Measurements from ENCODE around the gene SSBP2. TPM values are rescaled to one million over a fixed set of nuclear protein-coding genes. Genes with fewer than 3 reads are reported as not detected.
A peak's percentile ranks its signal among the peaks of the same experiment; 100 is the strongest.

Gene SSBP2
- 47.9 to 61.4 TPM (median 52.0 TPM) in 3 replicates for total RNA-seq
- long read RNA-seq, full-length matches to known transcripts, result 52 of 73 reads
- long read RNA-seq, partial matches to known transcripts, result 4 of 73 reads
- long read RNA-seq, other reads (novel, unspliced or antisense), result 17 of 73 reads

GRCh38 chr5:81751009-81751835 lies at the start of gene SSBP2:
Gene SSBP2 (minus strand): TSS chr5:81751097. CDS start chr5:81751042, 55 bp downstream.
- no peaks in the 10 kb centered on the region for H3K36me3 Mint-ChIP-seq (ENCODE audit: low read depth)
- no peak for TF ChIP-seq CTCF (IDR thresholded peaks at IDR 0.05)
- DNase-seq (ENCODE audit: low spot score), result peak; percentile 99
- no peaks in the 10 kb centered on the region for H3K27me3 Mint-ChIP-seq (ENCODE audit: low read depth)
- H3K4me3 Mint-ChIP-seq (ENCODE audit: unreplicated experiment), result peak within 1 kb of the TSS; percentile 87
- peaks cover 58% of the 10 kb centered on the region for H3K4me1 Mint-ChIP-seq (ENCODE audit: low read depth)
- peak within 1 kb of the TSS; percentile 97 for H3K27ac Mint-ChIP-seq (ENCODE audit: unreplicated experiment)
- H3K9me3 Mint-ChIP-seq (ENCODE audit: low read depth), result no peaks in the 10 kb centered on the region

- no peaks in the 10 kb centered on the region for H3K36me3 Mint-ChIP-seq (ENCODE audit: low read depth)
- no peak for DNase-seq (ENCODE audit: low spot score)
- peaks cover 28% of the 10 kb centered on the region for H3K4me1 Mint-ChIP-seq (ENCODE audit: low read depth)
- H3K27me3 Mint-ChIP-seq (ENCODE audit: low read depth), result no peaks in the 10 kb centered on the region
- no peak overlapping the region for H3K4me3 Mint-ChIP-seq (ENCODE audit: unreplicated experiment)
- H3K9me3 Mint-ChIP-seq (ENCODE audit: low read depth), result no peaks in the 10 kb centered on the region
- no peak overlapping the region for H3K27ac Mint-ChIP-seq (ENCODE audit: unreplicated experiment)
- no peak for TF ChIP-seq CTCF (IDR thresholded peaks at IDR 0.05)
These were observed 44.8 kb upstream of the SSBP2 start for GRCh38 chr5:81795666-81796065.

GRCh38 chr5:81794226-81794625 lies 43.3 kb upstream of the SSBP2 start:
- H3K27ac Mint-ChIP-seq (ENCODE audit: unreplicated experiment), result peak overlapping the region; percentile 17
- no peak for DNase-seq (ENCODE audit: low spot score)

GRCh38 chr5:81790336-81790735 lies 39.4 kb upstream of the SSBP2 start:
- no peaks in the 10 kb centered on the region for H3K36me3 Mint-ChIP-seq (ENCODE audit: low read depth)
- TF ChIP-seq CTCF (IDR thresholded peaks at IDR 0.05), result no peak
- H3K27me3 Mint-ChIP-seq (ENCODE audit: low read depth), result no peaks in the 10 kb centered on the region
- peaks cover 30% of the 10 kb centered on the region for H3K4me1 Mint-ChIP-seq (ENCODE audit: low read depth)
- H3K27ac Mint-ChIP-seq (ENCODE audit: unreplicated experiment), result no peak overlapping the region
- no peak for DNase-seq (ENCODE audit: low spot score)
- H3K4me3 Mint-ChIP-seq (ENCODE audit: unreplicated experiment), result no peak overlapping the region
- no peaks in the 10 kb centered on the region for H3K9me3 Mint-ChIP-seq (ENCODE audit: low read depth)

More at GRCh38 chr5:81794226-81794625, 43.3 kb upstream of the SSBP2 start:
- no peak for TF ChIP-seq CTCF (IDR thresholded peaks at IDR 0.05)
- peaks cover 14% of the 10 kb centered on the region for H3K4me1 Mint-ChIP-seq (ENCODE audit: low read depth)
- H3K9me3 Mint-ChIP-seq (ENCODE audit: low read depth), result no peaks in the 10 kb centered on the region
- H3K36me3 Mint-ChIP-seq (ENCODE audit: low read depth), result no peaks in the 10 kb centered on the region
- H3K4me3 Mint-ChIP-seq (ENCODE audit: unreplicated experiment), result no peak overlapping the region
- H3K27me3 Mint-ChIP-seq (ENCODE audit: low read depth), result no peaks in the 10 kb centered on the region

GRCh38 chr5:81789033-81789432 lies 38.1 kb upstream of the SSBP2 start:
- H3K27ac Mint-ChIP-seq (ENCODE audit: unreplicated experiment), result peak overlapping the region; percentile 70
- no peak for DNase-seq (ENCODE audit: low spot score)
- no peak overlapping the region for H3K4me3 Mint-ChIP-seq (ENCODE audit: unreplicated experiment)
- H3K27me3 Mint-ChIP-seq (ENCODE audit: low read depth), result no peaks in the 10 kb centered on the region
- TF ChIP-seq CTCF (IDR thresholded peaks at IDR 0.05), result no peak
- H3K36me3 Mint-ChIP-seq (ENCODE audit: low read depth), result no peaks in the 10 kb centered on the region
- H3K4me1 Mint-ChIP-seq (ENCODE audit: low read depth), result peaks cover 30% of the 10 kb centered on the region
- no peaks in the 10 kb centered on the region for H3K9me3 Mint-ChIP-seq (ENCODE audit: low read depth)

Data from chondrocyte (in vitro differentiated cells).